ENCODE results near the gene TMEM187.

TMEM187 gene

DNA sequence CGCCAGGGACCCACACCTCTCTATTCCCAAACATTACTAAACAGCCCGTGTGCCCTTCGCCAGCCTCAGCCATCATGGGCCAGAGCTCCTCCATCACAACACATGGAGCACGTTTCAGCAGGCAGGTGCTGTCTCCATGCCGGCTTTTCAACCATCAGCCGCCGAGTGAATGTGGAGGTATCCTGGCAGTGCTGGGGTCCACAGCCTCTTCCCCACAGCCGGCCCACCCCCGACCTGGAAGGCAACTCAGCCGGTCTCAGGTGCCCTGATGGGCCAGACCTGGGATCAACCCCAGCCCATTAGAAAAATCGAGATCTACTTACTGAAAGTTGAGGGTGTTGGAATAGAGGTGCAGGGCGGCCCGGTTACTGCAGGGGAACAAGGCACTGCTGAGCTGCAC, 40.8 kb upstream of the TMEM187 start:
- TF ChIP-seq, protein P1, sequence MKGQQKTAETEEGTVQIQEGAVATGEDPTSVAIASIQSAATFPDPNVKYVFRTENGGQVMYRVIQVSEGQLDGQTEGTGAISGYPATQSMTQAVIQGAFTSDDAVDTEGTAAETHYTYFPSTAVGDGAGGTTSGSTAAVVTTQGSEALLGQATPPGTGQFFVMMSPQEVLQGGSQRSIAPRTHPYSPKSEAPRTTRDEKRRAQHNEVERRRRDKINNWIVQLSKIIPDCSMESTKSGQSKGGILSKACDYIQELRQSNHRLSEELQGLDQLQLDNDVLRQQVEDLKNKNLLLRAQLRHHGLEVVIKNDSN (IDR thresholded peaks at IDR 0.05): no peak

- TF ChIP-seq, protein P2, sequence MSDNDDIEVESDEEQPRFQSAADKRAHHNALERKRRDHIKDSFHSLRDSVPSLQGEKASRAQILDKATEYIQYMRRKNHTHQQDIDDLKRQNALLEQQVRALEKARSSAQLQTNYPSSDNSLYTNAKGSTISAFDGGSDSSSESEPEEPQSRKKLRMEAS (IDR thresholded peaks at IDR 0.05): no peak
- TF ChIP-seq ZBTB7A (IDR thresholded peaks at IDR 0.05; ENCODE audit: low read depth): no peak
- no peak for TF ChIP-seq EGR1 (IDR thresholded peaks at IDR 0.05)
- TF ChIP-seq, protein P3, sequence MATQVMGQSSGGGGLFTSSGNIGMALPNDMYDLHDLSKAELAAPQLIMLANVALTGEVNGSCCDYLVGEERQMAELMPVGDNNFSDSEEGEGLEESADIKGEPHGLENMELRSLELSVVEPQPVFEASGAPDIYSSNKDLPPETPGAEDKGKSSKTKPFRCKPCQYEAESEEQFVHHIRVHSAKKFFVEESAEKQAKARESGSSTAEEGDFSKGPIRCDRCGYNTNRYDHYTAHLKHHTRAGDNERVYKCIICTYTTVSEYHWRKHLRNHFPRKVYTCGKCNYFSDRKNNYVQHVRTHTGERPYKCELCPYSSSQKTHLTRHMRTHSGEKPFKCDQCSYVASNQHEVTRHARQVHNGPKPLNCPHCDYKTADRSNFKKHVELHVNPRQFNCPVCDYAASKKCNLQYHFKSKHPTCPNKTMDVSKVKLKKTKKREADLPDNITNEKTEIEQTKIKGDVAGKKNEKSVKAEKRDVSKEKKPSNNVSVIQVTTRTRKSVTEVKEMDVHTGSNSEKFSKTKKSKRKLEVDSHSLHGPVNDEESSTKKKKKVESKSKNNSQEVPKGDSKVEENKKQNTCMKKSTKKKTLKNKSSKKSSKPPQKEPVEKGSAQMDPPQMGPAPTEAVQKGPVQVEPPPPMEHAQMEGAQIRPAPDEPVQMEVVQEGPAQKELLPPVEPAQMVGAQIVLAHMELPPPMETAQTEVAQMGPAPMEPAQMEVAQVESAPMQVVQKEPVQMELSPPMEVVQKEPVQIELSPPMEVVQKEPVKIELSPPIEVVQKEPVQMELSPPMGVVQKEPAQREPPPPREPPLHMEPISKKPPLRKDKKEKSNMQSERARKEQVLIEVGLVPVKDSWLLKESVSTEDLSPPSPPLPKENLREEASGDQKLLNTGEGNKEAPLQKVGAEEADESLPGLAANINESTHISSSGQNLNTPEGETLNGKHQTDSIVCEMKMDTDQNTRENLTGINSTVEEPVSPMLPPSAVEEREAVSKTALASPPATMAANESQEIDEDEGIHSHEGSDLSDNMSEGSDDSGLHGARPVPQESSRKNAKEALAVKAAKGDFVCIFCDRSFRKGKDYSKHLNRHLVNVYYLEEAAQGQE (IDR thresholded peaks at IDR 0.05; ENCODE audit: low read depth): no peak
- no peak for TF ChIP-seq TCF12 (IDR thresholded peaks at IDR 0.05; ENCODE audit: low read depth)
- TF ChIP-seq TEAD4 (IDR thresholded peaks at IDR 0.05): no peak
- no peak for TF ChIP-seq TAF1 (IDR thresholded peaks at IDR 0.05; ENCODE audit: low read depth)
- TF ChIP-seq CREB1 (IDR thresholded peaks at IDR 0.05; ENCODE audit: low read depth): no peak
- no peak for TF ChIP-seq FOXM1 (IDR thresholded peaks at IDR 0.05; ENCODE audit: borderline replicate concordance, low read depth)
- TF ChIP-seq RAD21 (IDR thresholded peaks at IDR 0.05; ENCODE audit: low read depth): no peak
- no peak for TF ChIP-seq EP300 (IDR thresholded peaks at IDR 0.05; ENCODE audit: borderline replicate concordance)
- TF ChIP-seq, protein P1 (IDR thresholded peaks at IDR 0.05): no peak
- TF ChIP-seq CEBPB (IDR thresholded peaks at IDR 0.05): no peak
- no peak for TF ChIP-seq YY1 (IDR thresholded peaks at IDR 0.05; ENCODE audit: low read depth)
- TF ChIP-seq NFIC (IDR thresholded peaks at IDR 0.05): no peak
Measured at GRCh38 chrX:153932220-153932915, 40.2 kb upstream of the TMEM187 start.

- TF ChIP-seq, protein P2 (IDR thresholded peaks at IDR 0.05): no peak
- no peak for TF ChIP-seq TAF1 (IDR thresholded peaks at IDR 0.05; ENCODE audit: low read depth)
- TF ChIP-seq EP300 (IDR thresholded peaks at IDR 0.05; ENCODE audit: borderline replicate concordance): no peak
- no peak for TF ChIP-seq CEBPB (IDR thresholded peaks at IDR 0.05)
- no peak for TF ChIP-seq TCF12 (IDR thresholded peaks at IDR 0.05; ENCODE audit: low read depth)
- TF ChIP-seq ZBTB7A (IDR thresholded peaks at IDR 0.05; ENCODE audit: low read depth): no peak
- no peak for TF ChIP-seq RAD21 (IDR thresholded peaks at IDR 0.05; ENCODE audit: low read depth)
- no peak for TF ChIP-seq FOXM1 (IDR thresholded peaks at IDR 0.05; ENCODE audit: borderline replicate concordance, low read depth)
- no peak for TF ChIP-seq TEAD4 (IDR thresholded peaks at IDR 0.05)
- no peak for TF ChIP-seq EGR1 (IDR thresholded peaks at IDR 0.05)
- TF ChIP-seq NFIC (IDR thresholded peaks at IDR 0.05): no peak
- no peak for TF ChIP-seq YY1 (IDR thresholded peaks at IDR 0.05; ENCODE audit: low read depth)
- TF ChIP-seq, protein P3 (IDR thresholded peaks at IDR 0.05; ENCODE audit: low read depth): no peak
- TF ChIP-seq, protein P1 (IDR thresholded peaks at IDR 0.05): no peak
Measured at GRCh38 chrX:153933748-153934147, 38.8 kb upstream of the TMEM187 start.

GRCh38 chrX:153934148-153934761, 38.3 kb upstream of the TMEM187 start:
- TF ChIP-seq RAD21 (IDR thresholded peaks at IDR 0.05; ENCODE audit: low read depth) (no peak), EGR1 (IDR thresholded peaks at IDR 0.05) (no peak), NFIC (IDR thresholded peaks at IDR 0.05) (no peak), CREB1 (IDR thresholded peaks at IDR 0.05; ENCODE audit: low read depth) (no peak), TCF12 (IDR thresholded peaks at IDR 0.05; ENCODE audit: low read depth) (no peak), FOXM1 (IDR thresholded peaks at IDR 0.05; ENCODE audit: borderline replicate concordance, low read depth) (no peak), TEAD4 (IDR thresholded peaks at IDR 0.05) (no peak), CEBPB (IDR thresholded peaks at IDR 0.05) (no peak), ZBTB7A (IDR thresholded peaks at IDR 0.05; ENCODE audit: low read depth) (no peak)
- TF ChIP-seq, protein P3 (IDR thresholded peaks at IDR 0.05; ENCODE audit: low read depth): no peak
- TF ChIP-seq, protein P2 (IDR thresholded peaks at IDR 0.05): no peak
- TF ChIP-seq, protein P1 (IDR thresholded peaks at IDR 0.05): no peak
